WERI-Rb-1 (cell line): ENCODE results near the gene RGR.
"Not testable (repeated sequence)": the region's sequence is repeated elsewhere in the genome, so short reads cannot be mapped to it uniquely, and the experiment has no call there.

Source experiments
- DNase-seq: peaks from one replicate; pipeline ENCODE4 v3.0.0-alpha.2; 2020
- H3K27ac ChIP-seq: fragments of 250-450 bp; sonication (Bioruptor Pico); 2 replicates; pipeline ENCODE4 v1.5.1; 2020; ENCODE audit warnings: mild to moderate bottlenecking, moderate library complexity
- H3K27me3 ChIP-seq: fragments of 250-450 bp; sonication (Bioruptor Pico); 2 replicates; pipeline ENCODE4 v1.5.1; 2021; ENCODE audit warnings: mild to moderate bottlenecking, low read depth, moderate library complexity; ENCODE audit not compliant: insufficient read depth, severe bottlenecking
- H3K36me3 ChIP-seq: fragments of 250-450 bp; sonication (Bioruptor Pico); 2 replicates; pipeline ENCODE4 v1.5.1; 2020; ENCODE audit warnings: mild to moderate bottlenecking, moderate library complexity
- H3K4me3 ChIP-seq: 2 replicates; pipeline ENCODE4 v1.5.1; 2011; ENCODE audit warnings: low read depth, mild to moderate bottlenecking, control low read depth, low read length
- H3K9me3 ChIP-seq: fragments of 250-450 bp; sonication (Bioruptor Pico); 2 replicates; pipeline ENCODE4 v1.5.1; 2021; ENCODE audit warnings: mild to moderate bottlenecking, moderate library complexity; ENCODE audit not compliant: severe bottlenecking
- TF ChIP-seq, protein P1 (sequence below): IDR thresholded peaks from 2 replicates; pipeline ENCODE4 v1.5.1; 2011; ENCODE audit warnings: low read depth, mild to moderate bottlenecking, control low read depth, inconsistent platforms, low read length

Gene RGR

DNA sequence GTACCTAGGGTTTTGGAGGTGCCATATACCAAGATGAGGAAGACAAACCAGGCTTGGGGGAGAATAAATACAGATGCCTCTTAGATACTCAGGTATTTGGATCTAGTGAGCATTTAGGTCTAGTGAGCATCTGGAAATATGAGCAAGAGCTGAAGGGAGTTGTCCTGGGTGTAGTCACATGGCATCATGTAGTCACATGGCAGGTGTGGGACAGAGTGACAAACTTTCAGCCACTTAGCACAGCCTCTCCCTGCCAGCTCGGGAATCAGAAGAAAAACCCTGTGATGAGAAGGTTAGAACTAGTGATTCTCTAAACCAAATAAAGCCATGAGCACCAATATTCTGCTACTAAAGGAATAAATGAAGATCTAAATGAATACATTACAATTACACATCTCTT is 24.3 kb downstream of the RGR start:
- Histone ChIP-seq H3K9me3 (no peaks in the 10 kb centered on the region), H3K4me3 (no peak overlapping the region), H3K27ac (no peak overlapping the region), H3K27me3 (no peaks in the 10 kb centered on the region), H3K36me3 (no peaks in the 10 kb centered on the region)
- no peak for DNase-seq
- TF ChIP-seq, protein P1, sequence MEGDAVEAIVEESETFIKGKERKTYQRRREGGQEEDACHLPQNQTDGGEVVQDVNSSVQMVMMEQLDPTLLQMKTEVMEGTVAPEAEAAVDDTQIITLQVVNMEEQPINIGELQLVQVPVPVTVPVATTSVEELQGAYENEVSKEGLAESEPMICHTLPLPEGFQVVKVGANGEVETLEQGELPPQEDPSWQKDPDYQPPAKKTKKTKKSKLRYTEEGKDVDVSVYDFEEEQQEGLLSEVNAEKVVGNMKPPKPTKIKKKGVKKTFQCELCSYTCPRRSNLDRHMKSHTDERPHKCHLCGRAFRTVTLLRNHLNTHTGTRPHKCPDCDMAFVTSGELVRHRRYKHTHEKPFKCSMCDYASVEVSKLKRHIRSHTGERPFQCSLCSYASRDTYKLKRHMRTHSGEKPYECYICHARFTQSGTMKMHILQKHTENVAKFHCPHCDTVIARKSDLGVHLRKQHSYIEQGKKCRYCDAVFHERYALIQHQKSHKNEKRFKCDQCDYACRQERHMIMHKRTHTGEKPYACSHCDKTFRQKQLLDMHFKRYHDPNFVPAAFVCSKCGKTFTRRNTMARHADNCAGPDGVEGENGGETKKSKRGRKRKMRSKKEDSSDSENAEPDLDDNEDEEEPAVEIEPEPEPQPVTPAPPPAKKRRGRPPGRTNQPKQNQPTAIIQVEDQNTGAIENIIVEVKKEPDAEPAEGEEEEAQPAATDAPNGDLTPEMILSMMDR = no peak

- Histone ChIP-seq H3K4me3 (no peak overlapping the region), H3K9me3 (no peaks in the 10 kb centered on the region), H3K27me3 (no peaks in the 10 kb centered on the region), H3K36me3 (no peaks in the 10 kb centered on the region), H3K27ac (no peak overlapping the region)
- DNase-seq = no peak
- TF ChIP-seq, protein P1 = no peak
These were observed 24.9 kb downstream of the RGR start for GRCh38 chr10:84269773-84270172.

- H3K27me3 ChIP-seq = no peaks in the 10 kb centered on the region
- H3K9me3 ChIP-seq = no peaks in the 10 kb centered on the region
- TF ChIP-seq, protein P1 = no peak
- DNase-seq = no peak
- no peak overlapping the region for H3K27ac ChIP-seq
- no peak overlapping the region for H3K4me3 ChIP-seq
- no peaks in the 10 kb centered on the region for H3K36me3 ChIP-seq
These were observed 25.9 kb downstream of the RGR start for GRCh38 chr10:84270708-84271107.

DNA sequence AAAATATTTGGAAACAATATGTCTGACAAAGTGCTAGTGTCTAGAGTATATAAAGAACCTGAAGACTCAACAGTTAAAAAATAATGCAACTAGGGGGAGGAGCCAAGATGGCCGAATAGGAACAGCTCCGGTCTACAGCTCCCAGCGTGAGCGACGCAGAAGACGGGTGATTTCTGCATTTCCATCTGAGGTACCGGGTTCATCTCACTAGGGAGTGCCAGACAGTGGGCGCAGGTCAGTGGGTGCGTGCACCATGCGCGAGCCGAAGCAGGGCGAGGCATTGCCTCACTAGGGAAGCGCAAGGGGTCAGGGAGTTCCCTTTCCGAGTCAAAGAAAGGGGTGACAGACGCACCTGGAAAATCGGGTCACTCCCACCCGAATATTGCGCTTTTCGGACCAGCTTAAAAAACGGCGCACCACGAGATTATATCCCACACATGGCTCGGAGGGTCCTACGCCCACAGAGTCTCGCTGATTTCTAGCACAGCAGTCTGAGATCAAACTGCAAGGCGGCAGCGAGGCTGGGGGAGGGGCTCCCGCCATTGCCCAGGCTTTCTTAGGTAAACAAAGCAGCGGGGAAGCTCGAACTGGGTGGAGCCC is 35.1 kb downstream of the RGR start:
- H3K4me3 ChIP-seq, H3K36me3 ChIP-seq: not testable (repeated sequence)

GRCh38 chr10:84286695-84287094 is 41.8 kb downstream of the RGR start:
- no peaks in the 10 kb centered on the region for H3K27me3 ChIP-seq
- H3K9me3 ChIP-seq = no peaks in the 10 kb centered on the region
- no peaks in the 10 kb centered on the region for H3K36me3 ChIP-seq
- TF ChIP-seq, protein P1 = no peak
- no peak overlapping the region for H3K27ac ChIP-seq
- no peak for DNase-seq
- no peak overlapping the region for H3K4me3 ChIP-seq

More for the DNA sequence above, 35.1 kb downstream of the RGR start:
- H3K27ac ChIP-seq, DNase-seq, H3K27me3 ChIP-seq, H3K9me3 ChIP-seq: not testable (repeated sequence)

DNA sequence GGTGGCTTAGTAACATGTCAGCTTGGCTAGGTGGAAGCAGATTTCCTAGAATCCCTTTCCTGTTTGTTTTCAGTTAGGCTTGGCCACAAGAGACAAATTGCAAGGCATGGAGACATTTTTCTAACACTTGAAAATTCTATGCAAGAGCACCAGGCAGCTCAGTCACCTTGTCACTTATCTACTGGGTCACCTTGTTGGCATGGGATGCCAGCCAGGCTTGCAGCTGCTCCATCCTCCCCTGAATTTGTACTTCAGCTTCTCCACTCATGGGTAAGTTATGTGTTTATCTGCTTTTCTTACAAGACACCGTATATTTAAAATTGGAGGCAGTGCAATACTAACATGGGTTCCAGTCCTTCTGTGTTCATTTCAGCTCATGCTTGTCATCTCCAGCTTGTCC is 43.3 kb downstream of the RGR start:
- Histone ChIP-seq H3K27me3 (no peaks in the 10 kb centered on the region), H3K4me3 (no peak overlapping the region), H3K9me3 (no peaks in the 10 kb centered on the region), H3K27ac (no peak overlapping the region), H3K36me3 (no peaks in the 10 kb centered on the region)
- TF ChIP-seq, protein P1 = no peak
- no peak for DNase-seq
